HG03103 (cell line): ENCODE measurements around the gene PPTC7.
"Not testable (repeated sequence)": the region's sequence is repeated elsewhere in the genome, so short reads cannot be mapped to it uniquely, and the experiment has no call there.

Source experiments
- ATAC-seq: cut with Tn5 transposase; IDR thresholded peaks from one replicate; pipeline ENCODE4 v1.9.1; 2021; ENCODE audit warnings: low read depth; ENCODE audit not compliant: unreplicated experiment

Gene PPTC7

GRCh38 chr12:110538869-110539622 lies 44.1 kb downstream of the PPTC7 start:
- ATAC-seq: no peak

- ATAC-seq: no peak
These were observed 45.3 kb downstream of the PPTC7 start for GRCh38 chr12:110537605-110538409.

DNA sequence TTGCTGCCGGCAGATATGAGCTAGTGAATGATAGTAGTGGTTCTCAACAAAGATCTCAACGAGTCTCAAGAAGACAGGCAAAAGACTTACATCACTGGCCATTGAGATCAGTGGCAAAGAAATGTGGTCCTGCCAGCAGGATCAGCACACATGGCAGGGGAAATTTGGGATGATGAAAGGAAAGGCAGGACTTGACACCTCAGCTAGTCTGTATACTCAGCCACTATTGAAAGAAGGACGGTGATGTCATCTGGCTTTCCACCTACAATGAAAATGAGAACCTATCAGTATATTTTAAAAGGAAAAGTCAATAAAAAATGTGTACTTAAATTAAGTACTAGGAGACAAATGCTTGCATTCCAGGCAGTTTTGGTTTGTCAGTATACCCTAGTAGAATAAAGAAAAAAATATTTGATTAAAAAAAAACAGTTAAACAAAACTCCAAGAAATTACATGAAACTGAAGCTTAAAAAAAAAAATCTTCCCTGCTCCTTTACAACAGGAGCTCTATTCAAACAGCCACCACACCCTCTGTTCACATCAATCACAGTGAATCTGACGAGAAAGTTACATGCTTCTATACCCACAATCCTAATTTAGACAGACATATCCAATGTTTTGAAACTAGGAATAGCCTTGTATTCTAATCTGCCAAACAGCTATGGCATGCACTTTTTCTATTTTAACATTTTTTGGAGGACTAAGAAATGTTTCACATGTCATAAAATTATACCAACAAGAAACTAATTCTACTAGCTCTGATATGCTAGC lies 46.1 kb downstream of the PPTC7 start:
- no peak for ATAC-seq

- no peak for ATAC-seq
These were observed 48.3 kb downstream of the PPTC7 start for GRCh38 chr12:110534811-110535210.

DNA sequence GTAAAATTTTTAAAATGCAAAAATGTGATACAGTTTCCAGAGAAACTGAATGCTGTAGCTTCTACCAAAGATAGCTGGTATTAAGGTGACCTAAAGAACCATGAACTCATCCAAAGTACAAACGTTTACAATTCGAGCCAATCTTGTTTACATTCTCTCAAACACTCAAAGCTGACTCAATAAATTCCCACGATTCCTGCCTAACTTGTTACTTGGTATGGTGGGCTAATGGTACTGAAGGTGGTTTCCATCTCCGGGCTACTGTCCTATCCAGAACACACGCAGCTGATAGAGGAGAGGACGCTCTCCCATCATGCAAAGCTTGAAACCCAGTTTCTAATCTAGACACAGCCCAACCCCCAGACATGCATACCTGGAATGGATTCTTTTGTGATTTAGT lies 49.5 kb downstream of the PPTC7 start:
- no peak for ATAC-seq

- ATAC-seq: no peak
These were observed 50.5 kb downstream of the PPTC7 start for GRCh38 chr12:110532644-110533043.

- ATAC-seq: no peak
These were observed 51.3 kb downstream of the PPTC7 start for GRCh38 chr12:110531741-110532333.

DNA sequence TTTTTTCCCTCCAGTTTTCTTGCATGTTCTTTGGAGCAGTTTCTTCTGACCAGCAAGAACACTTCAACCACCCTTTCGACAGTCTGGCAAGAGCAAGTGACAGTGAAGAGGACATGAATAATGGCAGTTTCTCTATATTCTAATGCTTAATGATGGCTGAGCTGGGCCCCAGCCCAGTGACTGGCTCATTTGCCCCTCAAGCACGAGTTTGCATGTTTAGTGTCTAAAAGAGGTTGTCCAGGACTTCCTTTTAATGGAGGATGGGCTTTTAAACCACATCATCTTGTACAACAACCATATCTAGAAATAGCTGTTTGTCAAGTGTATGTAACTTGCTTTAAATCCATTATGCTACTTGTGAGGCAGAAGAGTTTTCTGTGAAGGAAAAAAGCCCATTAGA lies 52.6 kb downstream of the PPTC7 start:
- ATAC-seq: no peak

GRCh38 chr12:110528277-110528839 lies 54.8 kb downstream of the PPTC7 start:
- no peak for ATAC-seq

- ATAC-seq: not testable (repeated sequence)
These were observed 62.0 kb downstream of the PPTC7 start for GRCh38 chr12:110520876-110521712.

- not testable (repeated sequence) for ATAC-seq
These were observed 65.1 kb downstream of the PPTC7 start for GRCh38 chr12:110518014-110518413.

DNA sequence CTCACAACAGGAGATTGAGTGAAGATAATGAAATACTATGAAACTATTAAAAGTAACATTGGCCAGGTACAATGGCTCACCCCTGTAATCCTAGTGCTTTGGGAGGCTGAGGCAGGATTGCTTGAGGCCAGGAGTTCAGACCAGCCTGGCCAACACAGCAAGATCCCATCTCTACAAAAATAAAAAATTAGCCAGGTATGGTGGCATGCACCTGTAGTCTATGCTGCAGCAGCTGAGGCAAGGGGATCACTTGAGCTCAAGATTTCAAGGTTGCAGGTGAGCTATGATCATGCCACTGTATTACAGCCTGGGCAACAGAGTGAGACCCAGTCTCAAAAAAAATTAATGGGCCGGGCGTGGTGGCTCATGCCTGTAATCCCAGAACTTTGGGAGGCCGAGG lies 66.1 kb downstream of the PPTC7 start:
- ATAC-seq: no peak

GRCh38 chr12:110514363-110514762 lies 68.8 kb downstream of the PPTC7 start:
- ATAC-seq: no peak

GRCh38 chr12:110513842-110514241 lies 69.3 kb downstream of the PPTC7 start:
- ATAC-seq: no peak

DNA sequence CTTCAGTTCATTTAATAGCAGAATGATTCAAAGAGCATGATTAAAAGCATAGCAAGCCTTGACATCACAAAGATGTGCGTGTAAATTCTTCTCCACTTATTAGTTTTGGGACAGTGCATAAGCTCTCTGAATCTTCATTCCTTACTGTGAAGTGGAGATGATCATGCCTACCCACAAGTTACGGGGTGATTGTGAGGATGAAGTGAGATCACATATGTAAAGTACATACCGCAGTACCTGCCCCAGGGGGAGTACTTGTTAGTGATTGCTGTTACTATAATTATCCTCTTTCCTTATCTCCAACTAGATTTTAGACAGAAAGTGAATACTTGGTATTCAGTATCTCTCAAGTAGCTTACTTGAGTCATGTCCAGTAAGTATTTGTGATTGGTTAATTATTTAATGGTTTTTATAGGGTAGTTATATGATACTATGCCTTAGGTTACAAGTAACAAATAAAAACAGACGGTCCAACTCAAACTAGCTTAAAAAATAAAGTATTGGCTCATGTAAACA lies 75.0 kb downstream of the PPTC7 start:
- ATAC-seq: no peak

DNA sequence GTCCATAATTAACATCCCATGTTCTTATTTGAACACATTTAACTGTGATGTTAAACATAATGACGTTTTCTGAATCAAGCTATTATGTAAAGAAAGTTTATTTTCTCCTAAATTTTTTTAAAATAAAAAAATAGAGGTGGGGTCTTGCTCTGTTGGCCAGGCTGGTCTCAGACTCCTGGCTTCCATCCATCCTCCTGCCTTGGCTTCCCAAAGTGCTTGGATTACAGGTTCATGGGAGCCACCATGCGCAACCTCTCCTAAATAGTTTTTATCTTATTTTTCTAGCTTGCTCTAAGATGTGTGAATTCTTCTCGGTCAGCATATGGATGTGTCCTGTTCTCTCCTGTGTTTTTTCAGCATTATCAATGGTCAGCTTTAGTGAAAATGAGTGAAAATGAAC lies 77.8 kb downstream of the PPTC7 start:
- ATAC-seq: no peak

- no peak for ATAC-seq
These were observed 79.7 kb downstream of the PPTC7 start for GRCh38 chr12:110503432-110503831.

GRCh38 chr12:110501752-110502738 lies 81.1 kb downstream of the PPTC7 start, which contains the start of the genes RAD9B and VPS29:
Gene RAD9B, plus strand, starts transcription at chr12:110502331. Its CDS starts 7 bp downstream, at chr12:110502338.
Gene VPS29, minus strand, starts transcription at chr12:110502111. Its CDS starts 60 bp downstream, at chr12:110502051.
- peak; percentile 92 for ATAC-seq
